ENCODE data around the gene DUSP2.

Gene DUSP2

DNA sequence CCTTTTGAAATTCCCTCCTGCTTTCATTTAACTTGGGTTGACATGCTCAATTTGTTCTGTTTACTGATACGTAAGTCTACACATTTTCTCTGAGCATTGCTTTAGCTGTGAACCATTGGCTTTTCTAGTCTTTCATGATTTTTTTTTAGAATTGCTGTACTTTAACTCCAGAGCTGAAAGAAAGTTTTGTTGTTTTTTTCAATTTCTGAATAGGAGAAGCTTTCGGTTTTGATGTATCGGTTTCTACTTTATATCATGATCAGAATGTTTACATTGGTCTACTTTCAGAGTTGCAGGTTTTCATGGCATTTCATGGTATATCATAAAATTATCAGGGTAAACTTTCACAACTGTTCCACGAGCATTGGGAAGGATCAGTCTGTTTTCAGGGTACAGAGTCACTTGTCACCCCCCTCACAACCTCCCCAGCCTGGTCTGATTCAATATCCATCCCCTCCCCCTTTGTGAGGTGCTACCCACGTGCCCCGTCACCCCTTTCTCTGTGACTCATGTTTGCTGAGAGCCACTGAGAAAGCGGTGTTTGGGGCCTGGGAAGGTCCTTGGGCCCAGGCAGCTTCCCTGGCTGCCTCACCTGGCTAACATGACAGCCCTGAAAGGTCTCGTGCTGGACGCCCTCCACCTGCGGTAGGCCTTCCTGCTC is 14.0 kb downstream of the DUSP2 start:
- no peak for DNase-seq

DNA sequence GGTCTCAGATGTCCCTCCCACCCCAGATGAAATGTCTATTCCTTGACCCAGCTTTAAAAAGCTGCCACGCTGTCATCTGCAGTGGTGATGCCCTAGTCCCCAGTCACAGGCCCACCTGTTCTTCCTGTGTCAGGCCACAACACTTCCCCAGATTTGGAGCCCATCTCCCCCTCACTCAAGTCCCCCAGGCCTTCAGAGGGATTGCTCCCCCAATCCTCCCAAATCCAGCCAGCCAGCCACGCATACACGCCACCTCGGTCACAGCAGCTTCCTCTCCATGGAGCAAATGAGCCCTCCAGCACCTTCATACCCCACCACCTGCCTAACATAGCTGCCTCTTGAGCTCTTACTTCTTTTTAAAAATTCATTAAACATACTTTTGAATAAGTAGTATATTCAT is 14.8 kb downstream of the DUSP2 start:
- DNase-seq: no peak

DNA sequence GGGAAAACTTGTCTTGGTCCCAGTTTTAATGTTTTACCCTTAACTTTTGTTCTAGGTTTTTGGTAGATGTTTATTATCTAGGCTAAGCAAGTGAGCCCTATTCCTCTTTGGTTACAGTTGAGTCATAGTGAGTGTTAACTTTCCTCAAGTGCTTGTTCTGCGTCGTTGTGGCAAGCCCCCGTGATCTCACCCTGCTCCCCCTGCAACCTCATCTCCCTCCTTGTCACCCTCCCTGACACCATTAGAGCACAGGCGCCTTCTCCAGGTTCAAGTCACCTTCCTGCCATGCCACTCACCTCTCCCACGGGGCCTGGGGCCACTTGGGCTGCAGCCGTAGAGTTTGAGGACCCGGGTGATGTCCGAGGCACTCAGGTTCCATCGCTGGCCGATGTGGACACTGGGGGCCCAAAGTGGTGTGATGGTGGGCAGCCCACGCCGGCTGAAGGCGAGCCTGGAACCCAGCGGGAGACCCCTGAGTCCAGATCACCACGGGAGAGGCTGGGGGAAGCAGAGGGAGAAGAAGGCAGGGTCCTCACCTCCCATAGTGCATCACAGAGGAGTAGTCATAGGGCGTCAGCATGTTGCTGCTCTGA is 15.6 kb downstream of the DUSP2 start:
- DNase-seq: no peak

DNA sequence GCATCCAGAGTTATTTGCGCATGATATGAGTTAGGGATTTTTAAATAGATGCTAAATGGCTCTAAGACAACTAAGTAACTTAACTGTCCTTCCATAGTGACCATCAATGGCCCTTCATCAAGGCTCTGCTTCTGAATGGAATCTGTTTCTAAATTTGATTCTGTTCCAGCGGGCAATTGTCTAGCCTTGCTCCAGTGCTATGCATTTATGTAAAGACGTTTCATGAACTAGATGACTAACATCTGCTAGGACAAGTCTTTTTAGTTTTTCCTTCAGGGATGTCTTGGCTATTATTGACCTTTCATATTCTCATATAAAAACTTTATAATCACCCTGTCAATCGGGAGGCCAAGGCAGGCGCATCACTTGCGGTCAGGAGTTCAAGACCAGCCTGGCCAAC is 16.8 kb downstream of the DUSP2 start:
- no peak for DNase-seq

DNA sequence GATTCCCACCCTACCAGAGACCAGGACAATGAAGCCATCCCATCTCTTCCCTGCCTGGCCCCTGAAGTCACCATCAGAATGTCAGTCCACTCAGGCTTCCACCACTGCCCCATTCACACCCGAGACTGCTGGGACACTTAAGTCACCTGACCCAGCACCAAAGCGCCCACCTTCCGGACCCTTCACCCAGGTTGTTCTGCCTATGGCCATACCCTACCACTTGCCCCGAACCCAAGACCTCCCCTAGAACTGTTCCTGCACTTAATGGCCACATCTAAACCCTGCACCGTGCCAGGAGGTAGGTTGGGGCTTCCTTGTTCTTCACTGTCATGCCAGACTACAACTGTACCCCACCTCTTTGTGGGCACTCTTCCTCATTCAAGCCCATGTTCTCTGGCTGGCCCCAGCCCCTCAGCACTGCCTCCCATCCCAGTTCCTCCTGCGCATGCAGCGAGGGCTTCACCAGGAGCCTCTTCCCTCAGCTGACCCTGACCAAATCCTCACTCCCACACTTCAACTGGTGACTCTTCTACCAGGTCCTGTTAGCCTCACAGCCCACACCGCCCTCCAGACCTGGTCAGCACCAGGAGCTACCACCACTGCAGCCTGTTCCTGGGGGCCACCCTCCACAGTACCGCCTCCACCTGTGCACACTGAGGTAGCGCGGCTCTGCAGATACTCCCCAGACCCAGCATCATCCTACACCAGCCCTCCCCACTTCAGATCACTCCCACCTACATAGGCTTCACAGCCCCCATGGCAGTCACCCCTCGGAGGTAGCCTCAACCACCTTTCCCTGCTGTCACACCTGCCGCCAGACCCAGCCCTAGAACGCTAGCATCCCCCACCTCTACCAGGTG is 20.6 kb downstream of the DUSP2 start:
- DNase-seq: no peak

DNA sequence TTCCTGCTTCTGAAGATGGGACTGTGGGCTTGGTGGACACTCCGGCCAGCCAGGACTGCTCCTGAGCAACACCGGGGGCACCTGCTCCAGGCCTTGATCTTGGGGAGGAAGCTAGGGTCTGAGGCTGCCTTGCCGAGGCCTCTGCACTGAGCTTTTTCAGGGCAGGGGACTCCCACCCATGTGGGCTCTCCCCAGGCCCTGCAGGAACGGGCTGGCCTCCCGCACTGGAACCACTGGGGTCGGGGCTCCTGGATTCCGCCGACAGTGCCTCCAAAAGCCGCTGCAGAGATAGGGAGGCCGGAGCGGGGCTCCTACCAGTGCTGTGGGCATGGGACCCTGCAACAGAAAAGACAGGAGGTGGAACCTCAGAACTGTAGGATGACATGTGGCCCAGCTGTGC is 21.3 kb downstream of the DUSP2 start:
- DNase-seq: no peak

DNA sequence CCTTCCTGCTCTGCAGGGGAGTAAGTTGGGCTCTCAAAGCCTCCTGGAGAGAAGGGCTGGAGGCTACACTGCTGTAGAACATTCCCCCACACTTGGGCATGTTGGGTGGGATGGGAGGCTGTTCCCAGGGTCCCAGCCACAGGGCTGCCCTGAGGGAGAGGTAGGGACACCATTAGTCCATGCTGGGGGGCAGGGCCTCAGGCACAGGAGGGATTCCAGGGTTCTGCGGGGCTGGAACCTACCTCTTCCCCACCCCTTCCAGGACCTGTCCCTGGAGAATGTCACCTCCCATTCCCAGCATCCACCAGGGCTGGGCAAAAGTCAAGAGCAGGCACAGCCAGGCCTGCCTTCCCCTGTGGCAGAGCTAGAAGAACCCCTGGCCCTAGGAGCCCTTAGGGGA is 21.9 kb downstream of the DUSP2 start:
- DNase-seq: no peak

DNA sequence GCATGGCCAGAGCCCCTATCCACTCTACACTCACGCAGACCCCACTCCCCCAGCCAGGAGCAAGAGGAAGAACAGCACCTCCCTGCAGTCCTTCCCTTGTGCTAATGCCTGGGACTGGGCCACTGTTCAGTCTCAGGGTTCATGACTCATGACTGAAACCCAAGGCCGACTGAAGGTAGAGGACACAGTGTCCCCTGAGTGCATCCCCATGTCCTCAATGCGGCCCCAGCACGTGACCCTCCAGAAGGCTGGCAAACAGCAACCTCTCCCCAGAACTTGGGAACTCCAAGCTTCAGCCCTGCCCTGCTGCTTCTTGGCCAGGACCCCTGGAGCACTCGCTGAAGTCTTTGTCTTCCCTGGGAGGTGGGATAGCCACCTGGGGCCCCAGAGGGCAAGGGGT is 22.8 kb downstream of the DUSP2 start:
- no peak for DNase-seq

DNA sequence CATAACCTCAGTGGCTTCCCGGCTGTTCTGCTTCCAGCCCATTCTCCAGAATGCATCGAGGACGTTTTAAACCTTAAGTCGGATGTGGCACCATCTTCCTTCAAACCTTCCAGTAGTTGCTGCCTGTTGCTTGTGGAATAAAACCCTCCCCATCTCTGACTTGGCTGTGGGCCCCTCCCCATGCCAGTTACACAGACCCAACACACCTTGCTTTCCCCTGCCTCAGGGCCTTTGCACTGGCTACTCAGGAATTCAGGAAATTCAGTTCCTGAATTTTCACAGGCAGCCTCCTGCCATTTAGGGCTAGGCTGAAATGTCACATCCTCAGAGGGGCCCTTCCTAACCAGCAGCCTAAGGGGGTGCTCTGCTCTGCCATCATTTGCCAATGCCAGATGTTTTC is 23.8 kb downstream of the DUSP2 start:
- no peak for DNase-seq

DNA sequence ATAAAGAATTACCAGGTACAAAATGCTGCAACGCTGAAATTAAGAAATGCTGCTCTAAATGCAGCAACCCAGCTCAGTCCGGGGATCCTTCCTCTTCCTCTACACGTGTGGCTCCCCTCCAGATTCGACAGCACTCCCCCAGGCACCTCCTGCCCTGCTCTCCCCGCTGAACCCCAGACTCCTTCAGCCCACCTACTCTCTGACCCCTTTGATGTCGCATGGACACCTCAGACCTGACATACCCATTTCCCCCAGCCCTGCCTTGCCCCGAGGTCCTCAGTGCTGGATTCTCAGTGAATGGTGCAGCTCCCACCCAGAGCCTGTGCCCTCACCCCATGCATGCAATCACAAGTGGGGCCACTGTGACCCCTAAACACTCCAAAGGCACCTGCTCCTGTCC is 24.2 kb downstream of the DUSP2 start:
- no peak for DNase-seq

DNA sequence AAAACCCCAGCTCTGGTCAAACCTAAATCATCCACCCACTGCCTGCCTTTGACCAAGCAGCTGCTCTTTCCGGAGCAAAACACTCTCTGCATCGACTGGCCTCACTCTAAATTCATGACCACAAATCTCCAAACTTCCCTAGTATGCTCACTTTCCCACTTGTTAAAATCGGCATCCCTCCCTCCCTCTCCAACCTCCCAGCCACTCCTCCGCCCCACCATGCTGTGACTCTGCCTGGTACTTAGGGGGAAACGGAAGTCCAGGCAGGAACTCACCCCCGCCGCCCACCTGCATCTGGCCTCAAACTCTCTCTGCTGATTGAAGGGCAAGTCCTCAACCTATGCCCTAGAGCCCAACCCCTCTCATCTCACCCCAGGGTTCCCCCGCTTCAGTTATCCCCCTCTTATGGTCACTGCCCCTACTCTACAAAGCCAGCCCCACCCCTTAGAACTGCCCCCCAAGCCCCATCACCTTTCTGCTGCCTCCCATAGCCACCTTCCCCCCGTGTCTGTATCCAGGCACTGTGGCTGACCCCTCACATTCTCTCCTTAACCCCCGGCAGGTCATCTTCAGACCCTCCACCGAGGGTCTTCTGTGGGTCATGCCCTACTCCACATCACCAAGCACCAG is 25.0 kb downstream of the DUSP2 start:
- DNase-seq: no peak

DNA sequence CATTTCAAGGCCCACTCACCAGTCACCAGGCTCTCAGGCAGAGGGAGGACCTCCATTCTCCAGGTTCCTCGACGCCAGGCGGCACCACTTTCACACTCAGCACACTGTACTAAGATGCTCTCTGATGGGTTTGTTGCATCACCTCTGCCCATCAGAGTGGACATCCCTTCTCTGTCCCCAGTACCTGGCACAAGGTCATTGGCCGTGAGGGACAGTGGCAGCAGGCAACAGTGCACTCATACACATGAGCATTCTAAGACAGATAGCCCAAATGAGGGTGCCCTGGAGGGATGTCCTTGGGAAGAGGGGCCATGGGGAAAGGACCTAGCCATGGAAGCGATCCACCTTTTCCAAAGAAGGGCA is 25.9 kb downstream of the DUSP2 start:
- DNase-seq: no peak

DNA sequence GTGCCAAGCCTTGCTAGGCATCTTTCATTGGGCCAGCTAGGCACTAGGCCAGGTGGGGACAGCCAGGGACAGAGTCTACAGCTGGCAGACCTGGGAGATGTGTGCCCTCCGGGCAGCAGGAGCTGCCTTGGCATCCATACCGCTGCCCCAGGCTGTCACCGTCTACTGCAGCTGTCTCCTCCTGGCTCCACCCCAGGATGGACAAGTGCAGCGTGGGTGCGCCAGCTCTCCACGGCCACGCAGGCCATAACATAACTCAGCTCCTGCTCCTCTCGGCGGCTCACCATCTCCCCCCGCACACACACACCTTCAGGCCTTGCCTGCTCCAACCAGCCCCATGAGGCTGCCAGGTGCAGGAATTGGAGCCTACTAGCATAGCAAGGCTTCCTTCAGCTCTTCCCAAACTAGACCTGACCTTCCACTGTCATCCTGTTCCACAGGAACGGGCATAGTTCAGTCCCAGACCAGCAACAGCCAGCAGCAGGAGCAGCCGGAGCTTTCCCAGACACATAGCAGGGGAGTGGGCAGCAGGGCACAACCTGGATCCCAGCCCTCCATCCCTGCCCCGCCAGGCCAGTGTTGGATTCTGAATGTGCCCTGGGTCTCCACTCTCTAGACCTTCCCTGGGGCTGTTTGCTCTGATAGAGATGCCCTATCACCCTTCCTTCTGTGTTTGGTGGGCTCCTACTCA is 26.4 kb downstream of the DUSP2 start:
- DNase-seq: no peak

DNA sequence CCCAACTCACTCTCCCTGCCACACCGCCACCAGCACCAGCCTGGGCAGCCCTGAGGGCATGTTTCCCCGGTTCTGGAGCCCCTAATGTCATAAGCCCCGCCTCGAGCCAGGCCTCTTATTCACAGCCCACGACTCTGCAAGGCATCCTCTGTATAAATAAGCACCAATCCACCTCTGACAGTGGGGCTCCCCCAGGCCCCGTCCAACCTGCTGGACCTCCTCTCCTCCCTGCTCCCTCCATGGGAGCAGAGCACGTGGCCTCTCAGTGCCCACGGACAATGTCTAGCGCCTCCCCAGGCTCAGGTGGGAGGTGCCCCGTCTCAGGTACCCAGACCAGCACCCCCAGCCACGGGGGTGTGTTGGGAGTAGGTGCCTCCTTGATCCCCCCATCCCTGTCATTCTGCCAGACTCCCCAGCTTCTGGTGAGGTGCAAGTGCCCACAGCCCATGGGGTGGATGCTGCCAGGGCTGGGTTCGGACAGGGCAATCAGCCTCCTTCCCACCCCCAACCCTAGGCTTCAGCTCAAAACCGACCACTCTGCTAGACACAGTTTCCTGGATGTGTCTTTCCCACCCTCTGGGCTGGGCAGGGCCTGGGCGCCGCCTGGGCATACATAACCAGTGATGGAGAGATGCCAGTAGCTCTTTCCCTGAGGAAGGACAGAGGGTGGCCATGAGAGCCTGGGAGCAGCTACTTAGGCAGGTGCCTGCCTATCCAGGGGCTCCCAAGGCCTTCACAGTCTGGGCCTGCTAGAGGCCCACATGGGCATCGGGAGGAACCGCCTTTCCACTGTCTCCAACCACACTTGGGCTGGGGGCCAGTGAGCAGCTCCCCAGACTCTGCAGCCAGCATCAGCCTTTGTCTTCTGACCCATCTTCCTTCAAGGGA is 27.3 kb downstream of the DUSP2 start:
- no peak for DNase-seq

DNA sequence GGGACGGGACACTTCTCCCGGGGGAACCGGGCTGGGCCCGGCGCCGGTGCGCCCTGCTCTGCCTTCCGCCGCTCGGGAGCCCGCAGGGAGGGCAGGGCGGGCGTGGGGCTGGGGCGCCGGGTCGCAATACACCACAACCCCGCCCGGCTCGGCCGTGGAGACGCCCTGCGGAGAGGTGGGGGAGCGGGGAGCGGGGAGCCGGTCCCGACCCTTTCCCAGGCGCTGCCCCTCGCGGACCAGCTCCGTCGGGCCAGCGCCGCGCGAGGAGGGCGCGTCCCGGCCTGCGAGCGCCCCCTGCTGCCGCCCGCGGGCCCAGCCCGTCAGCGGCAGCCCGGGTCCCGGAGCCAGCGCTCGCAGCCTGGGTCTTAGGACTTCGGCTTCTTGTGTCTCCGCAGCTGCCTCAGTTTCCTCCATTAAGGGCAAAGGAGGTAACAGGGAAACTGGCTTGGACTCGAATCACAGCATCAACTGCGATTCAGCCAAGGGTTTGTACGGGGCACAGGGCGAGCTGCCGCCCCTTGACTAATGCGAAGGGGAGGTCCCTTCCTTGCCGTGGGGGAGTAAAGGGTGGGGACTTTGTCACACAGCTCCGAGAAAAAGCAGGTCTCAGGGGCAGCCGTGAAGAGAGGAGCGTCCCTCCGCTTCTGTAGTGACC is 28.2 kb downstream of the DUSP2 start:
- peak; percentile 82 for DNase-seq

DNA sequence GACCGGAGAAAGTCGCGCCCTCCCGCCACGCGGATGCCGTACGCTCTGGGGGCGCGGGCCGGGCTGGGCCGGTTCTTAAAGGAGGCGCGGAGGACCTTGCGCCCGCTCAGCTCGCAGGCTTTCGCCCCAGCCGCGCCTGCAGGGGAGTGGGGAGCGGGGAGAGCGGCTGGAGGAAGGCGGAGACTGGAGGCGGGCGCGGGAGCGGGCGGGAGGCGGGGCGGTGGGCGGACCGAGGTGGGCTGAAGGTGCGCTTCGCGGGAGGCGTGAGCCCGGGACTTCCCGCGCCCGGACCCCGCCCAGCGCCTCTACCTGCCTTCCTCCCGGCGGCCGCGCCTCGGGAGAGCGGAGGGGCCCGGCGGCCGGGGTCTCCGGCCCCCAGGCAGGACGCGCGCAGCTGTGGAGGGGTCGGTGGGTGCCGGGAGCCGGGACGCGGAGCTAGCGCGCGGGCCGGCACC is 28.8 kb downstream of the DUSP2 start, which contains the start of gene ADRA2B:
Gene ADRA2B (minus strand): TSS at position 148 of the 455 bp plus-strand sequence. CDS start 422 bp downstream, outside the sequence.
- no peak for DNase-seq

DNA sequence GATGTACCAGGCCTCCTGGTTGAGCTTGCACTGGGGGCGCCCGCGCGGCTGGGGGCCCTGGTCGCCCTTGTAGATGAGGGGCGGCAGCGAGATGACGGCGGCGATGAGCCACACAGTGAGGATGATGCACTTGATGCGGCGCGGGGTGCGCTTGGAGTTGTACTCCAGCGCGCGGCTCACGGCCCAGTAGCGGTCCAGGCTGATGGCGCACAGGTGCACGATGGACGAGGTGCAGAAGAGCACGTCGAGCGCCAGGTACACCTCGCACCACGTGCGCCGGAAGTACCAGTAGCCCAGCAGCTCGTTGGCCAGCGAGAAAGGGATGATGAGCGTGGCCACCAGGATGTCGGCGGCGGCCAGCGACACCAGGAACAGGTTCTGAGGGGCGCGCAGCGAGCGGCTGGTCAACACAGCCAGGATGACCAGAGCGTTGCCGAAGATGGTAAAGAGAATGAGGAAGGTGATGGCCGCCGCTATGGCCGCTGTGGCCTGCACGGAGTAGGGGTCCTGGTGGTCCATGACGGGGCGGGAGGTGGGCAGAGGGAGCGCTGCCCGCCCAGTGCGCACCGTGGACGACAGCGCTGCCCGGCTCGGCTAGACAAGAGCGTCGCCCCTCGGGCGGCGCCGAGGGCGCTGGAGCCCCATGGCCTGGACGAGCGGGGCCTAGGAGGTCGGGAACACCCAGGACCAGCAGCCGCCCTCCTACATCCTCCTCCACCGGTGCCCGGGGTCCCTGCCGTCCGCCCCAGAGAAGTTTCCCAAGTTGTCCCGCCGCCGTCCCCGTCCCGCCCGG is 29.4 kb downstream of the DUSP2 start:
- no peak for DNase-seq

DNA sequence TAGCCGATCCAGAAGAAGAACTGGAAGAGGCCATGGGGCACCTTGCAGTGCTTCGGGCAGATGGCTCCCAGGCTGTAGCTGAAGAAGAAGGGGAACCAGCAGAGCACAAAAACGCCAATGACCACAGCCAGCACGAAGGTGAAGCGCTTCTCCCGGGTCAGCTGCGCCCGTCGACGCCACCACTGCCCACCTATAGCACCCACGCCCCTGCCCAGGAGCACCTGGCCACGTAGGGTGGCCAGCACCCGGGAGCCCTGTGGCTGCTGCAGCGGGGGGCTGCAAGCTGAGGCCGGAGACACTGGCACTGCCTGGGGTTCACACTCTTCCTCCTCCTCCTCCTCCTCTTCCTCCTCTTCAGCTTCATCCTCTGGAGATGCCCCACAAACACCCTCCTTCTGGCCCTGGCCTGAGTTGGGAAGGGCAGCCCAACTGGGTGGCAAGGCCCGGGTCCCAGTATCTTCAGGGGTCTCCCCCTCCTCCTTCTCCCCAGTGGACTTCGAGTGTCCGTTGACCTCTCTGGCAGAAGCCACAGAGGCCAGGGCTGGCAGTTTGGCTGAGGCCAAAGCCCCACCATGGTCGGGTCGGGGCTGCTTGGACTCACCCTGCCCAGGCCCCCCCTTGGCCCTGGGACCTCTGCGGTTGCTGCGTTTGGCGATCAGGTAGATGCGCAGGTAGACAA is 30.2 kb downstream of the DUSP2 start:
- no peak for DNase-seq

DNA sequence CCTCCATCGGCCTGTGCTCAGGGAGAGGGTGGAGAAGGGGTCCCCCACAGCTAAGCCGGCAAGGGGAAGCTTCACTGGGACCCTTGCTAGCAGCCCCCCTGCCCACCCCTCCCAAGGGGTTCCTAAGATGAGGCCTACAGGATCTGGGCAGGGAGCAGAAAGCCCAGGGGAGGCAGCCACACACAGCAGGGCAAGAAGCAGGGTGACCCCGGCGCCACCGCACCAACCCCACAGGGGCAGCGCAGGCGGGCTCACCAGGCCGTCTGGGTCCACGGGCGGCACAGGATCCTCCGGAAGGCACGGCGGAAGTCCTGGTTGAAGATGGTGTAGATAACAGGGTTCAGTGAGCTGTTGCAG is 30.7 kb downstream of the DUSP2 start:
- DNase-seq: no peak

DNA sequence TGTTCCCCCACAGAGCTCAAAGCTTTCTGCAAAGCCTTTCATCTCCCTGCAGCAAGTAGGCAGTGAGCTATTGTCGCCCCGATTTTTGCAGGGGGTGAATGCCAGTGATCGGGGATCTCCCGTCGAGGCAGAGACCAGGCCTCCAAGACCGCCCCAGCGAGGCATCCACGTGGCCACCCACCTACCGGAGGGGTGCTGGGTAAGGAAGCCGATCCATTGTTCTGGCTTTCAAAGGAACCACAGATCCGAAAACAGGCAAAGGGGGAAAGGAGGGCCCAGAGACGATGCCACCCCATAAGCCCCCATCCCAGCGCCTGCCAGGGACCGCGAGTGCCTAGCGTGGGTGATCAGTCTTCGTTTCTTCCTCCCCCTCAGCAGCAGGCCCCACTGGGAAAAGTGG is 31.3 kb downstream of the DUSP2 start:
- no peak for DNase-seq

All from suppressor macrophage treated with lipopolysaccharide for 4 hours (primary cell).